GM23338 (cell line): ENCODE measurements around the gene MYOD1.
A peak's percentile ranks its signal among the peaks of the same experiment; 100 is the strongest.

Experiments
- CREB1 ChIP-seq: fragments of 250-450 bp; sonication (Bioruptor Pico); IDR thresholded peaks from 2 replicates; pipeline ENCODE4 v1.5.0; 2020; ENCODE audit warnings: low read depth, mild to moderate bottlenecking, moderate library complexity
- EZH2 ChIP-seq: fragments of 200-600 bp; sonication (generic); IDR thresholded peaks from one replicate; pipeline ENCODE4 v1.8.0; 2017; ENCODE audit warnings: antibody characterized with exemption, mild to moderate bottlenecking, low read depth; ENCODE audit not compliant: unreplicated experiment
- EZH2phosphoT487 ChIP-seq: fragments of 200-600 bp; sonication (generic); IDR thresholded peaks from one replicate; pipeline ENCODE4 v1.8.1; 2018; ENCODE audit warnings: antibody characterized with exemption; ENCODE audit not compliant: unreplicated experiment
- POLR2AphosphoS5 ChIP-seq: IDR thresholded peaks from 2 replicates; pipeline ENCODE4 v1.6.1; 2016; ENCODE audit warnings: antibody characterized with exemption, low read depth
- ZNF331 ChIP-seq: fragments of 250-450 bp; sonication (Bioruptor Pico); IDR thresholded peaks from 2 replicates; pipeline ENCODE4 v1.5.0; 2020; ENCODE audit warnings: low read depth, mild to moderate bottlenecking, moderate library complexity
- TF ChIP-seq, protein P1 (sequence below), 2 experiments: fragments of 200-600 bp in 1 of 2; sonication (generic) in 1 of 2; conservative IDR thresholded peaks; 2 replicates each; pipeline versions ENCODE4 v1.5.1 to v1.6.1; 2016 to 2017; ENCODE audit warnings: antibody characterized with exemption in 2 of 2, low read depth in 2 of 2, mild to moderate bottlenecking in 2 of 2, moderate library complexity in 1 of 2
- TF ChIP-seq, protein P2 (sequence below): IDR thresholded peaks from one replicate; pipeline ENCODE4 v1.6.1; 2018; ENCODE audit warnings: antibody characterized with exemption; ENCODE audit not compliant: unreplicated experiment

DNA sequence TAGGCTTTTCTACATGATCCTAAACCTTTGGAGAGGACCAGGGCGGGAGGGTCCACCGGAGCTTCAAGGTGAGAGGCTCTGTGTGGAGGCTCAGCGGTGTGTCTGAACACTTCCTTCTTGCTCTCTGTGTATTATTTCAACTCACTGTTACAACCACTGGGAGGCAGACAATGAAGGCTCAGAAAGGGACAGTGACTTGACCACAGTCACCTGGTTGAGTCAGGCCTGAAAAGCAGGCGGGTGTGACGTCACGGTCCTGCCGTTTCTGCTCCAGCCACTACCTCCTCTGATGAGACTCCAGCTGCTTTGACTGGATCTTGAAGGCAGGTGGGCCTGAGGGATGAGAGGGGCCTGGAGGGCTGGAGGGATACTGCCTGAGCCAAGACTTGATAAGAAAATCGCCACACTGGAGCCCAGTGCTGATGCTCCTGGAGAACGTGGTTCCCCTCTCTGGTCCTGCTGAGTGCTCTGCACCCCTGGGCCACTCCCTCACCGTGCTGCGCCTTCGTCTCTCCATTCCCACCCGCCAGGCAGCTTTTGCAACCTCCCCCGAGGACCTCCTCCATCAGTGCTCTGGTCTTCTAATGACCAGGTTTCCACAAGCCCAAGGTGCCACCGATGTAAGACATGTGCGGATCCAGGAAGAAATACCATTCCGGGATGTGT, 43.1 kb downstream of the MYOD1 start:
- TF ChIP-seq POLR2AphosphoS5 (no peak), EZH2phosphoT487 (no peak), EZH2 (no peak), ZNF331 (CRISPR knock-in tag) (no peak), CREB1 (CRISPR knock-in tag) (no peak)
- TF ChIP-seq, protein P1, sequence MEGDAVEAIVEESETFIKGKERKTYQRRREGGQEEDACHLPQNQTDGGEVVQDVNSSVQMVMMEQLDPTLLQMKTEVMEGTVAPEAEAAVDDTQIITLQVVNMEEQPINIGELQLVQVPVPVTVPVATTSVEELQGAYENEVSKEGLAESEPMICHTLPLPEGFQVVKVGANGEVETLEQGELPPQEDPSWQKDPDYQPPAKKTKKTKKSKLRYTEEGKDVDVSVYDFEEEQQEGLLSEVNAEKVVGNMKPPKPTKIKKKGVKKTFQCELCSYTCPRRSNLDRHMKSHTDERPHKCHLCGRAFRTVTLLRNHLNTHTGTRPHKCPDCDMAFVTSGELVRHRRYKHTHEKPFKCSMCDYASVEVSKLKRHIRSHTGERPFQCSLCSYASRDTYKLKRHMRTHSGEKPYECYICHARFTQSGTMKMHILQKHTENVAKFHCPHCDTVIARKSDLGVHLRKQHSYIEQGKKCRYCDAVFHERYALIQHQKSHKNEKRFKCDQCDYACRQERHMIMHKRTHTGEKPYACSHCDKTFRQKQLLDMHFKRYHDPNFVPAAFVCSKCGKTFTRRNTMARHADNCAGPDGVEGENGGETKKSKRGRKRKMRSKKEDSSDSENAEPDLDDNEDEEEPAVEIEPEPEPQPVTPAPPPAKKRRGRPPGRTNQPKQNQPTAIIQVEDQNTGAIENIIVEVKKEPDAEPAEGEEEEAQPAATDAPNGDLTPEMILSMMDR (conservative IDR thresholded peaks at IDR 0.05; ENCODE audit: low read depth in 2 of 2) = peak in 1 of 2 experiments; percentile 22; a peak in 1 of 4 replicates
- TF ChIP-seq, protein P2, sequence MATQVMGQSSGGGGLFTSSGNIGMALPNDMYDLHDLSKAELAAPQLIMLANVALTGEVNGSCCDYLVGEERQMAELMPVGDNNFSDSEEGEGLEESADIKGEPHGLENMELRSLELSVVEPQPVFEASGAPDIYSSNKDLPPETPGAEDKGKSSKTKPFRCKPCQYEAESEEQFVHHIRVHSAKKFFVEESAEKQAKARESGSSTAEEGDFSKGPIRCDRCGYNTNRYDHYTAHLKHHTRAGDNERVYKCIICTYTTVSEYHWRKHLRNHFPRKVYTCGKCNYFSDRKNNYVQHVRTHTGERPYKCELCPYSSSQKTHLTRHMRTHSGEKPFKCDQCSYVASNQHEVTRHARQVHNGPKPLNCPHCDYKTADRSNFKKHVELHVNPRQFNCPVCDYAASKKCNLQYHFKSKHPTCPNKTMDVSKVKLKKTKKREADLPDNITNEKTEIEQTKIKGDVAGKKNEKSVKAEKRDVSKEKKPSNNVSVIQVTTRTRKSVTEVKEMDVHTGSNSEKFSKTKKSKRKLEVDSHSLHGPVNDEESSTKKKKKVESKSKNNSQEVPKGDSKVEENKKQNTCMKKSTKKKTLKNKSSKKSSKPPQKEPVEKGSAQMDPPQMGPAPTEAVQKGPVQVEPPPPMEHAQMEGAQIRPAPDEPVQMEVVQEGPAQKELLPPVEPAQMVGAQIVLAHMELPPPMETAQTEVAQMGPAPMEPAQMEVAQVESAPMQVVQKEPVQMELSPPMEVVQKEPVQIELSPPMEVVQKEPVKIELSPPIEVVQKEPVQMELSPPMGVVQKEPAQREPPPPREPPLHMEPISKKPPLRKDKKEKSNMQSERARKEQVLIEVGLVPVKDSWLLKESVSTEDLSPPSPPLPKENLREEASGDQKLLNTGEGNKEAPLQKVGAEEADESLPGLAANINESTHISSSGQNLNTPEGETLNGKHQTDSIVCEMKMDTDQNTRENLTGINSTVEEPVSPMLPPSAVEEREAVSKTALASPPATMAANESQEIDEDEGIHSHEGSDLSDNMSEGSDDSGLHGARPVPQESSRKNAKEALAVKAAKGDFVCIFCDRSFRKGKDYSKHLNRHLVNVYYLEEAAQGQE = no peak
